WTC11 (cell line): ENCODE results near the gene TACO1. TPM values are rescaled to one million over a fixed set of nuclear protein-coding genes. Genes with fewer than 3 reads are reported as not detected.

Experiments
- ATAC-seq: fragments of 200-7000 bp; cut with Tn5 transposase; 2 replicates; pipeline ENCODE4 v1.10.0; 2021; ENCODE audit warnings: mild to moderate bottlenecking, moderate library complexity
- CTCF ChIA-PET: fragments of 300-600 bp; sonication (Branson Sonifier 250); formaldehyde crosslinking; loops from one replicate; lab custom pipeline; 2021; ENCODE audit warnings: antibody characterized with exemption; lab: Charles Lee
- POLR2A ChIA-PET: fragments of 350-600 bp; sonication (Branson Sonifier 250); formaldehyde crosslinking; loops from one replicate; lab custom pipeline; 2021; ENCODE audit warnings: antibody characterized with exemption; lab: Charles Lee
- DNase-seq: peaks from one replicate; pipeline ENCODE4 v3.0.0; 2021; ENCODE audit warnings: low spot score
- H3K27ac Mint-ChIP-seq: 2 replicates; pipeline ENCODE4 v1.8.0; 2021; ENCODE audit warnings: mixed read lengths
- H3K27me3 Mint-ChIP-seq: 2 replicates; pipeline ENCODE4 v1.8.0; 2021; ENCODE audit warnings: low read depth, mild to moderate bottlenecking, moderate library complexity, mixed read lengths
- H3K36me3 Mint-ChIP-seq: 2 replicates; pipeline ENCODE4 v1.8.0; 2021; ENCODE audit warnings: mixed read lengths
- H3K4me1 Mint-ChIP-seq: 2 replicates; pipeline ENCODE4 v1.8.0; 2022; ENCODE audit warnings: mixed read lengths
- H3K4me3 Mint-ChIP-seq: 2 replicates; pipeline ENCODE4 v1.8.0; 2021; ENCODE audit warnings: mild to moderate bottlenecking, moderate library complexity, mixed read lengths
- H3K9me3 Mint-ChIP-seq: 2 replicates; pipeline ENCODE4 v1.8.0; 2021; ENCODE audit warnings: mixed read lengths
- ATF6 ChIP-seq: sonication (generic); formaldehyde crosslinking; IDR thresholded peaks from 2 replicates; pipeline ENCODE4 v1.8.1; 2023; ENCODE audit warnings: mild to moderate bottlenecking, missing genetic modification reagents
- CBFB ChIP-seq: sonication (generic); formaldehyde crosslinking; IDR thresholded peaks from 2 replicates; pipeline ENCODE4 v1.8.1; 2022; ENCODE audit warnings: mild to moderate bottlenecking, low read depth, missing genetic modification reagents
- CTCF ChIP-seq: fragments of 200-600 bp; IDR thresholded peaks from 2 replicates; pipeline ENCODE4 v1.8.0; 2022; ENCODE audit warnings: antibody characterized with exemption
- E2F5 ChIP-seq: sonication (generic); formaldehyde crosslinking; IDR thresholded peaks from 2 replicates; pipeline ENCODE4 v1.8.1; 2022; ENCODE audit warnings: mild to moderate bottlenecking, moderate library complexity, missing genetic modification reagents
- ERG ChIP-seq: fragments of 250-450 bp; sonication (Bioruptor Pico); IDR thresholded peaks from 2 replicates; pipeline ENCODE4 v1.8.0; 2021; ENCODE audit warnings: mild to moderate bottlenecking
- GRHL2 ChIP-seq: fragments of 250-450 bp; sonication (Bioruptor Pico); IDR thresholded peaks from 2 replicates; pipeline ENCODE4 v1.8.0; 2022; ENCODE audit warnings: mild to moderate bottlenecking, moderate library complexity; ENCODE audit not compliant: insufficient replicate concordance, severe bottlenecking
- KAT7 ChIP-seq: sonication (generic); formaldehyde crosslinking; IDR thresholded peaks from 2 replicates; pipeline ENCODE4 v1.8.1; 2023; ENCODE audit warnings: missing genetic modification reagents, mild to moderate bottlenecking, borderline replicate concordance
- NFE2L1 ChIP-seq: sonication (generic); formaldehyde crosslinking; IDR thresholded peaks from 2 replicates; pipeline ENCODE4 v1.8.1; 2023; ENCODE audit warnings: missing genetic modification reagents
- NR1H2 ChIP-seq: sonication (generic); formaldehyde crosslinking; IDR thresholded peaks from 2 replicates; pipeline ENCODE4 v1.9.0; 2021; ENCODE audit warnings: mild to moderate bottlenecking, moderate library complexity, missing genetic modification reagents
- PRDM15 ChIP-seq: sonication (generic); formaldehyde crosslinking; IDR thresholded peaks from 2 replicates; pipeline ENCODE4 v1.8.0; 2022; ENCODE audit warnings: missing genetic modification reagents
- RELA ChIP-seq: sonication (generic); formaldehyde crosslinking; IDR thresholded peaks from 2 replicates; pipeline ENCODE4 v1.8.1; 2022; ENCODE audit warnings: missing genetic modification reagents, mild to moderate bottlenecking, borderline replicate concordance
- ZNF219 ChIP-seq: sonication (generic); formaldehyde crosslinking; IDR thresholded peaks from 2 replicates; pipeline ENCODE4 v1.8.0; 2023; ENCODE audit warnings: missing genetic modification reagents, mild to moderate bottlenecking, borderline replicate concordance
- ZNF263 ChIP-seq: sonication (generic); formaldehyde crosslinking; IDR thresholded peaks from 2 replicates; pipeline ENCODE4 v1.8.1; 2022; ENCODE audit warnings: low read depth, mild to moderate bottlenecking, moderate library complexity, missing genetic modification reagents
- ZNF396 ChIP-seq: fragments of 250-450 bp; sonication (Bioruptor Pico); IDR thresholded peaks from 2 replicates; pipeline ENCODE4 v1.8.0; 2021; ENCODE audit warnings: mild to moderate bottlenecking, moderate library complexity, borderline replicate concordance
- total RNA-seq: library from RNA; stranded (reverse); gene quantifications from 3 replicates; pipeline ENCODE4 v1.2.3, GENCODE V29; 2021

The TACO1 gene
- total RNA-seq, 1 experiment from 2014 or later: 26.9 TPM

GRCh38 chr17:63647936-63648335, 47.2 kb downstream of the TACO1 start (continued):
- no peak for TF ChIP-seq RELA
- TF ChIP-seq CTCF: no peak
- no peak for TF ChIP-seq ZNF219 (CRISPR knock-in tag)
- no peak for TF ChIP-seq CBFB
- no peak for TF ChIP-seq NR1H2 (CRISPR knock-in tag)
- TF ChIP-seq GRHL2 (CRISPR knock-in tag): no peak
- TF ChIP-seq ZNF263 (CRISPR knock-in tag): no peak

- H3K36me3 Mint-ChIP-seq: peaks cover 11% of the 10 kb centered on the region; the same call in 1 of the 2 replicates
- H3K4me1 Mint-ChIP-seq: peaks cover 19% of the 10 kb centered on the region
- no peaks in the 10 kb centered on the region for H3K9me3 Mint-ChIP-seq
- ATAC-seq: no peak
- no peak for DNase-seq
- TF ChIP-seq NFE2L1: no peak
- TF ChIP-seq ERG (CRISPR knock-in tag): no peak
- TF ChIP-seq E2F5 (CRISPR knock-in tag): no peak
- CTCF ChIA-PET: no interaction called here
- POLR2A ChIA-PET: no interaction called here
- no peak overlapping the region for H3K4me3 Mint-ChIP-seq
- H3K27me3 Mint-ChIP-seq: no peaks in the 10 kb centered on the region
- H3K27ac Mint-ChIP-seq: no peak overlapping the region; the same call in 1 of the 2 replicates
Measured at GRCh38 chr17:63649813-63650212, 49.1 kb downstream of the TACO1 start.

GRCh38 chr17:63652106-63652505, 51.4 kb downstream of the TACO1 start:
- peaks cover 12% of the 10 kb centered on the region; the same call in 1 of the 2 replicates for H3K36me3 Mint-ChIP-seq
- no peak overlapping the region for H3K4me3 Mint-ChIP-seq
- DNase-seq (no peak), ATAC-seq (no peak)
- TF ChIP-seq PRDM15 (no peak), ZNF396 (no peak), KAT7 (CRISPR knock-in tag) (no peak), ATF6 (no peak)
- no peak overlapping the region for H3K27ac Mint-ChIP-seq
- ChIA-PET POLR2A (no interaction called here), CTCF (no interaction called here)
- peaks cover 16% of the 10 kb centered on the region for H3K4me1 Mint-ChIP-seq
- H3K27me3 Mint-ChIP-seq: no peaks in the 10 kb centered on the region
- H3K9me3 Mint-ChIP-seq: no peaks in the 10 kb centered on the region
